Stomach (tissue), 9 donors: ENCODE data around the gene PRKCH. TPM values are rescaled to one million over a fixed set of nuclear protein-coding genes. Genes with fewer than 3 reads are reported as not detected.

Experiments
- DNase-seq, 2 donors: peaks; one replicate each; pipeline versions ENCODE4 v3.0.0 to v3.0.0-alpha.2; 2013 to 2019
- H3K27ac ChIP-seq, 5 donors: fragments of 200-600 bp in 4 of 5; sonication (generic) in 4 of 5; one replicate each; pipeline ENCODE4 v1.5.1; 2013 to 2019; ENCODE audit warnings: mild to moderate bottlenecking in 1 of 5, moderate library complexity in 1 of 5
- H3K27me3 ChIP-seq, 3 donors: fragments of 200-600 bp; sonication (generic); one replicate each; pipeline ENCODE4 v1.5.1; 2017 to 2019; ENCODE audit warnings: mixed run types in 1 of 3
- H3K36me3 ChIP-seq, 4 donors: fragments of 200-600 bp; sonication (generic); 1 replicate in 3 of 4; 2 replicates in 1 of 4; pipeline ENCODE4 v1.5.1; 2016 to 2019
- H3K4me1 ChIP-seq, 4 donors: fragments of 200-600 bp; sonication (generic); one replicate each; pipeline ENCODE4 v1.5.1; 2016 to 2019
- H3K4me3 ChIP-seq, 4 donors: fragments of 200-600 bp; sonication (generic) in 3 of 4; one replicate each; pipeline ENCODE4 v1.5.1; 2016 to 2019; ENCODE audit warnings: mild to moderate bottlenecking in 1 of 4
- H3K9me3 ChIP-seq, 4 donors: fragments of 200-600 bp; sonication (generic); one replicate each; pipeline ENCODE4 v1.5.1; 2016 to 2019
- CTCF ChIP-seq, 7 experiments: fragments of 450-650 bp in 4 of 7; fragments of 200-600 bp in 3 of 7; sonication (generic) in 3 of 7; IDR thresholded peaks; one replicate each; pipeline ENCODE4 v1.5.1; 2016 to 2019; ENCODE audit warnings: antibody characterized with exemption in 7 of 7, control low read depth in 2 of 7, mild to moderate bottlenecking in 1 of 7
- EP300 ChIP-seq: sonication (generic); formaldehyde crosslinking; IDR thresholded peaks from one replicate; pipeline ENCODE4 v1.6.1; 2017; ENCODE audit warnings: antibody characterized with exemption
- POLR2A ChIP-seq, 4 donors: fragments of 450-650 bp; IDR thresholded peaks; one replicate each; pipeline ENCODE4 v1.6.1; 2016; ENCODE audit warnings: antibody characterized with exemption in 4 of 4, control low read depth in 2 of 4, mild to moderate bottlenecking in 1 of 4, moderate library complexity in 1 of 4
- POLR2AphosphoS5 ChIP-seq, 3 donors: sonication (generic); formaldehyde crosslinking; IDR thresholded peaks; one replicate each; pipeline ENCODE4 v1.6.1; 2016; ENCODE audit warnings: antibody characterized with exemption in 3 of 3
- WGBS, 5 donors: extraction: QIAGEN DNeasy Blood & Tissue Kit in 3 of 5; methylation state at CpG; one replicate each; pipeline versions ENCODE4 v1.1.5 to v1.1.7; 2013 to 2018; 5-methylcytosine and 5-hydroxymethylcytosine counted together
- intact Hi-C: fragments of 100-400 bp; cut with DNase I; formaldehyde crosslinking; loops from one replicate; pipeline ENCODE4 v1.15.1; 2023; ENCODE audit warnings: low total_unique reads
- polyA plus RNA-seq, 3 donors: library from polyadenylated mRNA; stranded (reverse); fragments of 200-250 nt; gene quantifications; one replicate each; pipeline ENCODE4 v1.2.3, GENCODE V29; 2013
- total RNA-seq, 5 donors: library from RNA; depleted of rRNA; stranded (reverse); fragments of >200 nt; gene quantifications; one replicate each; pipeline versions ENCODE4 v1.1.0 to v1.2.3, GENCODE V29; 2014 to 2016
- donor health status: healthy with polysubstance abuse.
- donor health status: Bipolar disorder and iron deficiency.
- donor health status: healthy.

The PRKCH gene
- total and polyA plus RNA-seq, 8 donors = 5.5 to 84.0 (median 14.7) TPM

GRCh38 chr14:61345151-61345482, 23.7 kb downstream of the PRKCH start:
- DNase-seq = no peak
- TF ChIP-seq EP300 (no peak), CTCF (IDR thresholded peaks at IDR 0.05) (no peak), POLR2A (IDR thresholded peaks at IDR 0.05) (no peak), POLR2AphosphoS5 (IDR thresholded peaks at IDR 0.05) (no peak)
- no peak overlapping the region for H3K4me3 ChIP-seq
- no peaks in the 10 kb centered on the region for H3K9me3 ChIP-seq
- H3K27me3 ChIP-seq = no peaks in the 10 kb centered on the region
- 58 to 75% (median 70%) methylated on average over 2 of the region's 2 CpGs for WGBS, 5 donors
- intact Hi-C loops = no loop called here
- peak overlapping the region in 4 of 5 donors; percentile 52 to 77 (median 70) for H3K27ac ChIP-seq
- H3K36me3 ChIP-seq = no peaks in the 10 kb centered on the region
- H3K4me1 ChIP-seq = peaks cover 0 to 36% (median 0%) of the 10 kb centered on the region in 4 donors

- intact Hi-C loops = no loop called here
- no peak for DNase-seq
- no peak overlapping the region for H3K4me3 ChIP-seq
- no peaks in the 10 kb centered on the region for H3K27me3 ChIP-seq
- TF ChIP-seq POLR2AphosphoS5 (IDR thresholded peaks at IDR 0.05) (no peak), CTCF (IDR thresholded peaks at IDR 0.05) (no peak), EP300 (no peak), POLR2A (IDR thresholded peaks at IDR 0.05) (no peak)
- WGBS, 5 donors = 46 to 55% (median 53%) methylated on average over 2 of the region's 2 CpGs
- H3K36me3 ChIP-seq = no peaks in the 10 kb centered on the region
- H3K9me3 ChIP-seq = no peaks in the 10 kb centered on the region
- peaks cover 0 to 36% (median 1%) of the 10 kb centered on the region in 4 donors for H3K4me1 ChIP-seq
- H3K27ac ChIP-seq = peak overlapping the region in 1 of 5 donors; percentile 45
These were observed 24.8 kb downstream of the PRKCH start for GRCh38 chr14:61346221-61346620.

- Histone ChIP-seq H3K27me3 (no peaks in the 10 kb centered on the region), H3K4me3 (no peak overlapping the region), H3K4me1 (peaks cover 0 to 36% (median 2%) of the 10 kb centered on the region in 4 donors), H3K9me3 (no peaks in the 10 kb centered on the region), H3K36me3 (no peaks in the 10 kb centered on the region), H3K27ac (peak overlapping the region in 2 of 5 donors; percentile 35 to 45)
- TF ChIP-seq POLR2AphosphoS5 (IDR thresholded peaks at IDR 0.05) (no peak), CTCF (IDR thresholded peaks at IDR 0.05) (no peak), EP300 (no peak), POLR2A (IDR thresholded peaks at IDR 0.05) (no peak)
- intact Hi-C loops = no loop called here
- no peak for DNase-seq
- 41 to 58% (median 53%) methylated on average over 4 of the region's 4 CpGs for WGBS, 5 donors
These were observed 25.4 kb downstream of the PRKCH start for GRCh38 chr14:61346793-61347192.

- peak overlapping the region in 3 of 5 donors; percentile 14 to 45 (median 35) for H3K27ac ChIP-seq
- no peaks in the 10 kb centered on the region for H3K27me3 ChIP-seq
- intact Hi-C loops = no loop called here
- no peak for DNase-seq
- no peak overlapping the region for H3K4me3 ChIP-seq
- TF ChIP-seq POLR2A (IDR thresholded peaks at IDR 0.05) = no peak
- TF ChIP-seq POLR2AphosphoS5 (IDR thresholded peaks at IDR 0.05) = no peak
- no peak for TF ChIP-seq EP300
- TF ChIP-seq CTCF (IDR thresholded peaks at IDR 0.05) = no peak
- H3K4me1 ChIP-seq = peaks cover 0 to 36% (median 2%) of the 10 kb centered on the region in 4 donors
- H3K9me3 ChIP-seq = no peaks in the 10 kb centered on the region
- 56 to 70% (median 67%) methylated on average over 8 of the region's 8 CpGs for WGBS, 5 donors
- no peaks in the 10 kb centered on the region for H3K36me3 ChIP-seq
These were observed 26.6 kb downstream of the PRKCH start for GRCh38 chr14:61347826-61348443.
